PC-3 (cell line): Measurements from ENCODE around the gene CADPS2.

ENCODE experiments used
- EZH2 ChIP-seq: fragments of 300-600 bp; sonication (generic); IDR thresholded peaks from one replicate; pipeline ENCODE4 v1.6.1; 2017; ENCODE audit warnings: antibody characterized with exemption, mild to moderate bottlenecking, low read length; ENCODE audit not compliant: unreplicated experiment
- TF ChIP-seq, protein P1 (sequence below): fragments of 300-600 bp; sonication (generic); conservative IDR thresholded peaks from 2 replicates; pipeline ENCODE4 v1.5.1; 2017; ENCODE audit warnings: antibody characterized with exemption, low read depth, mild to moderate bottlenecking, low read length

DNA sequence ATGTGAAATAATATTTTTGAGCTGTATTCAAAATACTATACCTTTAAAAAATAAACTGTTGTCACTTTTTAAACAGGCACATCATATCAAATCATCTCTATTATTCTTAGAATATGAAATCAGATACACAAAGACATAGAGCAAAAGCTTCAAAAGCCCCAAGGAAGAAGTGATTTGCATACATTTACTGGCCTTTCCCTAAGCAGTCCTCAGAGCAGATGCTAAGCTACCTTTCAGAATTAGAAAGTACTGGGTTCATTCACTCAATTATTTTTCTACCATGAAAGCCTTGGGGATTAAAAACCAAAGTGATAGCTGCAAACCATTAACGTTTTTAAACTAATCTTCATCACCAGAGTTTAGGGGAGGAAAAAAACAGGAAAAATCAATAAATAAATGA lies 127.8 kb downstream of the CADPS2 start:
- TF ChIP-seq, protein P1, sequence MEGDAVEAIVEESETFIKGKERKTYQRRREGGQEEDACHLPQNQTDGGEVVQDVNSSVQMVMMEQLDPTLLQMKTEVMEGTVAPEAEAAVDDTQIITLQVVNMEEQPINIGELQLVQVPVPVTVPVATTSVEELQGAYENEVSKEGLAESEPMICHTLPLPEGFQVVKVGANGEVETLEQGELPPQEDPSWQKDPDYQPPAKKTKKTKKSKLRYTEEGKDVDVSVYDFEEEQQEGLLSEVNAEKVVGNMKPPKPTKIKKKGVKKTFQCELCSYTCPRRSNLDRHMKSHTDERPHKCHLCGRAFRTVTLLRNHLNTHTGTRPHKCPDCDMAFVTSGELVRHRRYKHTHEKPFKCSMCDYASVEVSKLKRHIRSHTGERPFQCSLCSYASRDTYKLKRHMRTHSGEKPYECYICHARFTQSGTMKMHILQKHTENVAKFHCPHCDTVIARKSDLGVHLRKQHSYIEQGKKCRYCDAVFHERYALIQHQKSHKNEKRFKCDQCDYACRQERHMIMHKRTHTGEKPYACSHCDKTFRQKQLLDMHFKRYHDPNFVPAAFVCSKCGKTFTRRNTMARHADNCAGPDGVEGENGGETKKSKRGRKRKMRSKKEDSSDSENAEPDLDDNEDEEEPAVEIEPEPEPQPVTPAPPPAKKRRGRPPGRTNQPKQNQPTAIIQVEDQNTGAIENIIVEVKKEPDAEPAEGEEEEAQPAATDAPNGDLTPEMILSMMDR, result no peak
- no peak for TF ChIP-seq EZH2
